Activated CD8-positive, alpha-beta memory T cell treated with anti-CD3 and anti-CD28 coated beads, Interleukin-2, amount 10 ng/mL, durations not matched to agents 7 days and 5 days (primary cell): ENCODE measurements around the gene TSPAN3. TPM values are rescaled to one million over a fixed set of nuclear protein-coding genes. Genes with fewer than 3 reads are reported as not detected.

Source experiments
- ATAC-seq: fragments of 150-1000 bp; cut with Tn5 transposase; one replicate; pipeline ENCODE4 v1.10.0; 2021; ENCODE audit warnings: moderate library complexity
- CTCF ChIA-PET: fragments of 350-600 bp; sonication (Branson Sonifier 250); formaldehyde crosslinking; loops from one replicate; lab custom pipeline; 2021; ENCODE audit warnings: antibody characterized with exemption; lab: Charles Lee
- DNase-seq: peaks from one replicate; pipeline ENCODE4 v3.0.0-alpha.2; 2020
- H3K27ac Mint-ChIP-seq: one replicate; pipeline ENCODE4 v1.8.0; 2021; ENCODE audit warnings: mild to moderate bottlenecking, mixed read lengths
- H3K27me3 Mint-ChIP-seq: one replicate; pipeline ENCODE4 v1.8.0; 2021; ENCODE audit warnings: mixed read lengths
- H3K36me3 Mint-ChIP-seq: one replicate; pipeline ENCODE4 v1.8.0; 2021; ENCODE audit warnings: mild to moderate bottlenecking, mixed read lengths
- H3K4me1 Mint-ChIP-seq: one replicate; pipeline ENCODE4 v1.8.0; 2021; ENCODE audit warnings: mixed read lengths
- H3K4me3 Mint-ChIP-seq: one replicate; pipeline ENCODE4 v1.8.0; 2021; ENCODE audit warnings: mild to moderate bottlenecking, moderate library complexity, mixed read lengths
- H3K9me3 Mint-ChIP-seq: one replicate; pipeline ENCODE4 v1.8.0; 2022; ENCODE audit warnings: low read depth, mixed read lengths
- total RNA-seq, 2 experiments: library from RNA; stranded (reverse); gene quantifications; one replicate each; pipeline ENCODE4 v1.2.3, GENCODE V29; 2021

TSPAN3 gene
- total RNA-seq, 2 experiments from 2014 or later: 20.9 to 29.4 TPM

DNA sequence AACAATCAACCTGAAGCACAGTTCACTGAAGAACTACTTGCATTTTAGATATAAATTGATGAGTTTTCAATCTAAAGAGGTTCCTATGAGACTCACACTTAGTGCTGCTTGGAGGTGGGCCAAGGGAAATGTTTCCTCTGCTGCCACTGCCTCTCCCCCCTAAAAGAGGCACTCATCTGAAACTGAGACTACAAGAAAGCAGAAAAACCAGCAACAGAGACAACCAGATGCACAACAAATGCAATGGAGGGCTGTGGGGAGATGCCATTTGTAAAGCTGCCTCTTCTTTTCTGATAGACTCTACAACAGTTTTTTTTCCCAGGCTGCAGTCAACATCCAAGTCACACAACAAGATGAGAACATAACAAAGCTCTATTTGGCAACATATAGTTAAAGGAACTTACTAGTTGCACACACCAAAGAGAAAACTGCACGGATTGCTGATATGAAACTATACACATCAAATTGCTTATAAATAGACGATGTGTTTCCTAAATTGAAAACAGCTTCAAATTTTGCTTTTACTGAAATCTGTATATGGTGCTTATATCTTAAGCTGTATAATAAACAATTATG, 11.0 kb downstream of the TSPAN3 start:
- Mint-ChIP-seq H3K4me3 (no peak overlapping the region), H3K36me3 (peaks cover 1% of the 10 kb centered on the region), H3K27ac (peak overlapping the region; percentile 29), H3K27me3 (no peaks in the 10 kb centered on the region), H3K9me3 (no peaks in the 10 kb centered on the region), H3K4me1 (peaks cover 33% of the 10 kb centered on the region)
- CTCF ChIA-PET: interaction anchor here (0.7 to 2.3 kb wide), 4 partner anchors 25 to 472 kb away, joined by 3 to 7 read pairs (median 4); no protein-coding TSS in a partner anchor
- ATAC-seq (no peak), DNase-seq (no peak)

DNA sequence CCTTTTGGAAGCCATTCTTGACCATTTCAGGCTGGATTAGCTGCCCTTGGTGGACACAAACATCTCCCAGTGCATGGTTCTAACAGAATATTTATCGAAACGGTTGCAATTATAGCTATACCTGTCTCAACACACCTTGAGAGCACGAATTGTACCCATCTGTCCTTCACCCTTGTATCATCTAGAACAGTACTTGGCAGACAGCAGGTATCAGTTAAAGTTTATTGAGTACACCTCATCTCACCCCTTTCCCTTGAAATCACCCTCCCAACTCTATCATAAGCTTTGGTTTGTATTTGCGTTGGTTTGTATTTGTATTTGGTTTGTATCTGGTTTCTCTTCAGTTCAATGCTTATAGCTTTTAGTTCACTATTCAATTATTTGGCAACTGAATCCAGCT, 12.4 kb downstream of the TSPAN3 start:
- peaks cover 33% of the 10 kb centered on the region for H3K4me1 Mint-ChIP-seq

DNA sequence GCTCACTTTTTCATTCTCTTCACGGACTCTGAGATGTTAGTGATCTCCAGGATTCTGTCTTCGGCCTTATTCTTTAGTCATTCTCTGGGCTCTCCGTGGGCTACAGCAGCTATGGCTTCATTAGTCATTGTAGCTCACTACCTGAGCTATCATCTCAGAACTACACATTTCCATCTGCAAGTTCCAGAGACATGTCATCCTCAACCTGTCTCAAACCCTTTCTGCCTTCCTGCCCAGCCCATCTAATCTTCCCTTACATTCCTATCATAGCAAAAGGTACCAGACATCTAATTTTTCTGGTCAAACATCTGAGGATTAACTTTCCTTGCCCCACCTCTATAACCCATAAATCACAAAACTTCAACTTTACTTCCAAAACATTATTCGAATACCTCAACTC, 13.2 kb downstream of the TSPAN3 start:
- no peaks in the 10 kb centered on the region for H3K27me3 Mint-ChIP-seq
- ATAC-seq: no peak
- CTCF ChIA-PET: interaction anchor here (1.1 to 2.3 kb wide), 4 partner anchors 12 to 84 kb away, joined by 3 to 7 read pairs (median 4); no protein-coding TSS in a partner anchor
- peaks cover 6% of the 10 kb centered on the region for H3K36me3 Mint-ChIP-seq
- no peak for DNase-seq
- H3K4me1 Mint-ChIP-seq: peaks cover 30% of the 10 kb centered on the region
- H3K9me3 Mint-ChIP-seq: no peaks in the 10 kb centered on the region
- no peak overlapping the region for H3K4me3 Mint-ChIP-seq
- H3K27ac Mint-ChIP-seq: no peak overlapping the region

More for the DNA sequence above, 12.4 kb downstream of the TSPAN3 start:
- Mint-ChIP-seq H3K4me3 (no peak overlapping the region), H3K36me3 (peaks cover 8% of the 10 kb centered on the region), H3K27ac (no peak overlapping the region), H3K27me3 (no peaks in the 10 kb centered on the region), H3K9me3 (no peaks in the 10 kb centered on the region)
- DNase-seq (no peak), ATAC-seq (no peak)
- CTCF ChIA-PET: interaction anchor here (1.1 to 2.3 kb wide), 5 partner anchors 13 to 85 kb away, joined by 3 to 7 read pairs (median 4); no protein-coding TSS in a partner anchor

DNA sequence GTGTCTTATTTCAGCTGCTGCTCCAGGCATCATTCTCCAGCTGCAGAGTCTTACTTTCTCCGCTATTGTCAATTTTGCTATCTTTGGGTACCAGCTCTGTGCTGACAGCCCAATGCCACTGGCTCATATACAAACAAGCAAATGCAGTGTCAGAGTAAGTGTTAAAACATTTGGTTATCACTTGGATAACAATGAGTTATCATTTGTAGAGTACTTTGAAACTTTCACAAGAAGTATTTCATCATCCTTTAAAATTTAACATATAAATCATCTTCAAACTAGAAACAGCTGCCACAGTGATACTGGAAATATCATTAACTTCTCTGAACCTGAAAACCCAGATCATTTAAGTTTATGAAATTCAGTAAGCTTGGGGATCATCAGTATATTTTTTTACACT, 13.8 kb downstream of the TSPAN3 start:
- ATAC-seq (no peak), DNase-seq (no peak)
- no peak overlapping the region for H3K4me3 Mint-ChIP-seq
- peaks cover 30% of the 10 kb centered on the region for H3K4me1 Mint-ChIP-seq
- H3K9me3 Mint-ChIP-seq: no peaks in the 10 kb centered on the region
- no peaks in the 10 kb centered on the region for H3K27me3 Mint-ChIP-seq
- H3K27ac Mint-ChIP-seq: no peak overlapping the region
- H3K36me3 Mint-ChIP-seq: peaks cover 6% of the 10 kb centered on the region
- CTCF ChIA-PET: interaction anchor here (1.1 to 1.7 kb wide), 2 partner anchors 26 to 84 kb away, joined by 3 to 7 read pairs; no protein-coding TSS in a partner anchor

DNA sequence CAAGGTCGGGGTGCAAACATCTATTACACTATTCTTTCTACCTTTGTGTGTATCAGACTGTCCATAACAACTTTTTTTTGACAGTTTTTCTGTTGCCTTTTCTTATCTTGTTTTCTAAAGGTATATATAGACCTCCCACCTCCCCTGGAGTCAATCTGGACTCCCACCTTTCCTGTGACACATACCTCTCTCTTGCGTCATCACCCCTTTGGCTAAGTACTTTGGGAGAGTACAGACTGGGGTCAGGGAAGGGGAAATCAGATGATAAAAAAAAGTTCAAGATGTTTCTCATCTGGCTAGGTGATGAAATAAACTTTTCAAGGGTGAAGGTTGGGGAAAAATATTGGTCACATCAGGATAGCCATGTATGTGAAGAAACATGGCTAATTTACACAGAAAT, 17.2 kb downstream of the TSPAN3 start:
- Mint-ChIP-seq H3K36me3 (peaks cover 16% of the 10 kb centered on the region), H3K4me1 (peaks cover 12% of the 10 kb centered on the region), H3K27ac (no peak overlapping the region), H3K27me3 (no peaks in the 10 kb centered on the region), H3K9me3 (no peaks in the 10 kb centered on the region), H3K4me3 (no peak overlapping the region)
- no peak for DNase-seq
- ATAC-seq: no peak
- CTCF ChIA-PET: no interaction called here

DNA sequence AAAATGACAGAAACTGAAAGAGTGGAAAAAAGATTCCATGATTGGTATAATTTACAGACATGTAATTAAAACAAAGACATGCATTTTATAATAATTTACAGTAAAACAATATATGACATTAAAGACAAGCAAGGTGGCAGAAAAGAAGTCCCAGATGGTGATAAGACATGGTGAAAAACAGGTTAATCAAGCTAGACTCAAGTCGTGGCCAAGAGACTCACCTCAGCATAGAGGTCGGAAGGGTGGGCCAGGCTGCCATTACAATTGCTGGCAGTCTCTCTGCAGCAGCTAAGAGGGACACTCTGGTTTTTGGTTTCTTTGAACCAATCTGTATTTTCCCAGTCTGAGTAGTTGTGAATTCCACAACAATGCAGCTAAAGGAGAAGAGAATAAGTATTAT, 18.4 kb downstream of the TSPAN3 start:
- H3K9me3 Mint-ChIP-seq: no peaks in the 10 kb centered on the region
- H3K27ac Mint-ChIP-seq: no peak overlapping the region
- no peak for ATAC-seq
- CTCF ChIA-PET: interaction anchor here (1.1 to 1.3 kb wide), 2 partner anchors 22 to 79 kb away, joined by 3 to 4 read pairs; no protein-coding TSS in a partner anchor
- DNase-seq: no peak
- peaks cover 23% of the 10 kb centered on the region for H3K36me3 Mint-ChIP-seq
- peaks cover 3% of the 10 kb centered on the region for H3K4me1 Mint-ChIP-seq
- H3K27me3 Mint-ChIP-seq: no peaks in the 10 kb centered on the region
- H3K4me3 Mint-ChIP-seq: no peak overlapping the region

DNA sequence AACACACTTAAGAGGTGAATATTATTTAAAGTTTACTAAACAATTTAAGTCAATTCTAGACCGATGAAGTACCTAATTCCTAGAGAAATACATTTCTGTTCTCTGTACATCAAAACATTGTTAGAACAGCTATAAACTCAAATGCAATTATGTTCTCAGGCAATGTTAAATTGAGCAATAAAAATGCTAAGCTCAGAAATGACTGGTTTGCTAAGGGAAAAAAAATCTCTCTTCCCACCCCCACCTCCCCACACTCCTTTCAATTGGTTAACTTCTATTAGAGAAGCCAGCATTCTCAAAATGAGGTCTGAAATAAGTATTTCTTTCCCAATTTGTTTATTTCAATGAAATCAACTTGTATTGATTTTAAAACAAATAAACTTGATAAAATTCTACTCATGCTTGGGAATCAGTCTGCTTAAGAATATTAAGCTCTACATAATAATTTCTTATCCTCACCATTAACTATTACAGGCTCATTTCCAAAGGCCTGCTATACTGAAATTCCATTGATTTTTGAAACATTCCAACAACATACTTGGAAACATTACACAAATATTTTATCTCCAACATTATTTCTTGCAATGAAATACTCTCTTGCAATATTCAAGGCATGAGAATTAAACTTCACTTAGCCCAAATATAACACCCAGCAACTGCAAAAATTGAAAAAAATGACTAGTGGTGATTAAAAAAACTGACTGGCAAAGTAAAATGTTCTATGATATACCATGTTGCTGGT, 22.6 kb downstream of the TSPAN3 start:
- CTCF ChIA-PET: interaction anchor here (1.3 to 2.6 kb wide), 3 partner anchors 13 to 75 kb away, joined by 4 to 10 read pairs (median 6); no protein-coding TSS in a partner anchor
- no peak for DNase-seq
- H3K36me3 Mint-ChIP-seq: peaks cover 51% of the 10 kb centered on the region
- no peaks in the 10 kb centered on the region for H3K27me3 Mint-ChIP-seq
- H3K27ac Mint-ChIP-seq: no peak overlapping the region
- H3K4me3 Mint-ChIP-seq: no peak overlapping the region
- ATAC-seq: no peak
- no peaks in the 10 kb centered on the region for H3K9me3 Mint-ChIP-seq
- H3K4me1 Mint-ChIP-seq: peaks cover 2% of the 10 kb centered on the region

DNA sequence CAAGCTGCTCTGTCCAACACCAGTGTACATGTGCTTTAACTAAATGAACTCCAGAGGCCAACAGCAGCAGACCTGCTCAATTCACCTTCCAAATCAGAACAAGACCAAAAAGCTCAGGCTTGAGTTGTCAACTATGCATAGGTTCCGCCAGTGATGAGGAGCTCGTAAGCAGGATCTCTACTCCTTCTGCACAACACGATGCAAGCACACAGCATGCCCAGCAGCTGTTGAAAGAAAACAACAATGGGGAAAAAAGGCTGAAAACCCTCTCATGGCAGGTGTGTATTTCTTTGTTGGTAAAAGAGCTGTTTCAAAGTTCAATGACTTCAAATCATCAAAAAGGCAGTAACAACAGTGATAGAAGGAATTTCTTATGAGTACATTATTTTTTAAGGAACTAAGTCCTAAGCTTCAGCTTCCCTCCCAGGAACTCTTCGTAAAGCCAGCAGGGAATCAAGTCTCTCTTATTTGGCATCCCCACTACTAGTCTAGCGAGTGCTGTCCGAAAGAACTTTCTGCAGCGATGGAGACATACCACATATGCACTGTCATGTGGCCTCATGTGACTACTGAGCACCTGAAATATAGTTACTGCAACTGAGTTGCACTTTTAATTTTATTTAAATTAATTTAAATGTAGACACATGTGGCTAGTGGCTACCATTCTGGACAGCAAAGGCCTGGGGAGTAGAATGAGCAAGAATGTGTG, 24.1 kb downstream of the TSPAN3 start:
- no peak for ATAC-seq
- Mint-ChIP-seq H3K4me1 (peaks cover 2% of the 10 kb centered on the region), H3K27me3 (no peaks in the 10 kb centered on the region), H3K9me3 (no peaks in the 10 kb centered on the region), H3K4me3 (no peak overlapping the region), H3K27ac (no peak overlapping the region), H3K36me3 (peaks cover 57% of the 10 kb centered on the region)
- DNase-seq: no peak
- CTCF ChIA-PET: interaction anchor here (2.6 kb wide), 1 partner anchor 73 kb away, joined by 10 read pairs; no protein-coding TSS in a partner anchor

DNA sequence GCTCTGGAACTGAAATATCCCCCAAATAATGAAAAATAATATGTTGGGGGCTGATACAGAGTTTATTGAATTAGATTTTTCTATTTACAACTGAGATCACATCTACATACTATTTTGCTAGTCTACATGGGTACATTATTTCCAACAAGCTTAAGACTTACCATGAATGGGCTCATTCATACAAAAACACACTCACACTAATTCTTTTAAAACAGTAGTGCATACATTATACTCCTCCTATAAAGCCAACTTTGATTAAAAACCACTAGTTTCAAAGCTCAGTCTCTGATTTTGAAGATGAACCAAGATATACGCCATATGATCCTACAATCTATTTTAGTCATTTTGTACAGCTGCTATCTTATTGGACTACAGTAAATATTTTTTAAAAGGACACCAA, 24.9 kb downstream of the TSPAN3 start:
- H3K9me3 Mint-ChIP-seq: no peaks in the 10 kb centered on the region
- ATAC-seq (no peak), DNase-seq (no peak)
- no peak overlapping the region for H3K27ac Mint-ChIP-seq
- H3K4me1 Mint-ChIP-seq: peaks cover 2% of the 10 kb centered on the region
- CTCF ChIA-PET: interaction anchor here (1.2 to 2.6 kb wide), 2 partner anchors 12 to 72 kb away, joined by 4 to 10 read pairs; no protein-coding TSS in a partner anchor
- H3K36me3 Mint-ChIP-seq: peaks cover 57% of the 10 kb centered on the region
- no peaks in the 10 kb centered on the region for H3K27me3 Mint-ChIP-seq
- no peak overlapping the region for H3K4me3 Mint-ChIP-seq

DNA sequence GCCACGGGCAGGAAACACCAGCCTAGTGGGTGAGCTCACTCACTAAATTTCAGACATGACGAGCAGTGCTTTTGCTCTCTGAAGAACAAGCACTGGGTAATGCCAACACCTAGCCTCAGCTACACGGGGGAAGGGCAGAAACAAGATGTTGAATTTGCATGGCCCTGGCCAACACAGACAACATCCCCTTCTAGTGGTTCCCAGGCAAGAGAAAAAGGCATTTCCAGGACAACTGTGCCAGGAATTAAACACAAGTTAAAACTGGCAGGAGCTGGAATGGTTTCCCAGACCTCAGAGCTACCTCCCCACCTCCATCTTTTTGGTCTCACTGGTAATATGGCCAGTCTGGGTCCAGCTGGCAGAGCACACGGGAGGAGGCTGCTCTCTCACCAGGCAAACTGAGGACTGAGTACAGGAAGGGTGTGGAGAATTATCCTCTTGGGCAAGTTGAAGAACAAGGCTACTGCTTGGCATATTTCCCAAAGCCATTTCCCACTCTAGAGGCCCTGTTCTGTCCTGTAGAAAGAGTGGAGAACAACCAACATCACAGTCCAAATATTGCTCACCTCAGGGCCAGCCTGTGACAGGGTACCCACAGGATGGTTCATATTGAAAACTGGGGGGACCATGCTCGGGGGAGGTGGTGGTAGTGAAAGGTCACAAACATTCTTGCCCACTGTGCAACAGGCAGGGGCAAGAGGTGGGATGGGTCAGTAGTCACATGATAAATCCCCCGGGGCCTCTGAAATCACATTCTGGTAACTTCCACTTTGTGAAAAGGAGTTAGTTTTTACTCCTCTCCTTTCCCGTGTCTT, 26.5 kb downstream of the TSPAN3 start:
- ATAC-seq (no peak), DNase-seq (no peak)
- Mint-ChIP-seq H3K36me3 (peaks cover 62% of the 10 kb centered on the region), H3K27ac (no peak overlapping the region), H3K9me3 (no peaks in the 10 kb centered on the region), H3K27me3 (no peaks in the 10 kb centered on the region), H3K4me3 (no peak overlapping the region), H3K4me1 (peaks cover 6% of the 10 kb centered on the region)
- CTCF ChIA-PET: interaction anchor here (1.0 to 1.7 kb wide), 3 partner anchors 9 to 66 kb away, joined by 3 to 4 read pairs (median 3); no protein-coding TSS in a partner anchor

GRCh38 chr15:77042955-77043920, 27.7 kb downstream of the TSPAN3 start:
- Mint-ChIP-seq H3K4me3 (no peak overlapping the region), H3K9me3 (no peaks in the 10 kb centered on the region), H3K27ac (no peak overlapping the region), H3K36me3 (peaks cover 54% of the 10 kb centered on the region), H3K4me1 (peaks cover 6% of the 10 kb centered on the region), H3K27me3 (no peaks in the 10 kb centered on the region)
- ATAC-seq (no peak), DNase-seq (no peak)
- CTCF ChIA-PET: interaction anchor here (1.0 to 2.3 kb wide), 4 partner anchors 8 to 65 kb away, joined by 3 to 6 read pairs (median 4); no protein-coding TSS in a partner anchor
